GM19023 (cell line): ENCODE data around the gene CSTA.

Experiments
- ATAC-seq: cut with Tn5 transposase; IDR thresholded peaks from one replicate; pipeline ENCODE4 v1.9.1; 2021; ENCODE audit warnings: mild to moderate bottlenecking, moderate library complexity; ENCODE audit not compliant: unreplicated experiment

CSTA gene, protein sequence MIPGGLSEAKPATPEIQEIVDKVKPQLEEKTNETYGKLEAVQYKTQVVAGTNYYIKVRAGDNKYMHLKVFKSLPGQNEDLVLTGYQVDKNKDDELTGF

DNA sequence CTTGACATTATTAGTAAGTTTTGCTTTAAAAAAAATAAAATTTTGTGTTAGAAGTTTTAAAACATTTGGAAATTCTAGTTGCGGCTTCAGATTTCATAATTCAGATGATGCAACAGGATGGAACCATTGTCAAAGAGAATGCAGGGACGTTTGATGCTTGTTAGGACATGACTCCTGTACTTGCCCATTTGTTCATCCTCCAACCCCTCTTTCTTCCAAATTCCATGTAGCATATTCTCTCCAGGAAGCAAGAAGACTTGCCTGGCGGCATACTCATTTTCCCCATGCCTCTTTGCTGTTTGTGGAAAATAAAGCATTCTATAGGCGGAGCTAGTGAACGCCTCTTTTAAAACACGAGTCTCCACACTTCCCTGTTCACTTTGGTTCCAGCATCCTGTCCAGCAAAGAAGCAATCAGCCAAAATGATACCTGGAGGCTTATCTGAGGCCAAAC is at the start of gene CSTA:
Gene CSTA, plus strand, starts transcription at position 378 of the 453 bp plus-strand sequence. Its CDS starts 45 bp downstream, at position 423.
- ATAC-seq = no peak

DNA sequence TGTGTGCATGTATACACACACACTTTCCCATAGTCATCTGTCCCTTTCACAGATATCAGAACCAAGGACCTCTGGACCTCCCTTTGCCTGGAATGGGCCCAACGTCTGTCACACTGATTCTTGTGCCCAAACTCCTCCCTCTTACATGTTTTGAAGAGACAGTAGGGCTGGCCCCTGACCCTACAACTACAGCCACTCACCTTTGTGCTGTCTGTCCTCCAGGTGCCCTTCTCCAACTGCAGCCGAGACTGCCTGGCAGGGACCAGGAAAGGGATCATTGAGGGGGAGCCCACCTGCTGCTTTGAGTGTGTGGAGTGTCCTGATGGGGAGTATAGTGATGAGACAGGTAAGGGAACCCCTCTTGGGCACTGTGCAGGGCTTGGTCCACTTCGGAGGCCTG is 43.2 kb upstream of the CSTA start:
- no peak for ATAC-seq

DNA sequence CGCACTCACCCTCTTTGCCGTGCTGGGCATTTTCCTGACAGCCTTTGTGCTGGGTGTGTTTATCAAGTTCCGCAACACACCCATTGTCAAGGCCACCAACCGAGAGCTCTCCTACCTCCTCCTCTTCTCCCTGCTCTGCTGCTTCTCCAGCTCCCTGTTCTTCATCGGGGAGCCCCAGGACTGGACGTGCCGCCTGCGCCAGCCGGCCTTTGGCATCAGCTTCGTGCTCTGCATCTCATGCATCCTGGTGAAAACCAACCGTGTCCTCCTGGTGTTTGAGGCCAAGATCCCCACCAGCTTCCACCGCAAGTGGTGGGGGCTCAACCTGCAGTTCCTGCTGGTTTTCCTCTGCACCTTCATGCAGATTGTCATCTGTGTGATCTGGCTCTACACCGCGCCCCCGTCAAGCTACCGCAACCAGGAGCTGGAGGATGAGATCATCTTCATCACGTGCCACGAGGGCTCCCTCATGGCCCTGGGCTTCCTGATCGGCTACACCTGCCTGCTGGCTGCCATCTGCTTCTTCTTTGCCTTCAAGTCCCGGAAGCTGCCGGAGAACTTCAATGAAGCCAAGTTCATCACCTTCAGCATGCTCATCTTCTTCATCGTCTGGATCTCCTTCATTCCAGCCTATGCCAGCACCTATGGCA is 41.1 kb upstream of the CSTA start:
- no peak for ATAC-seq

DNA sequence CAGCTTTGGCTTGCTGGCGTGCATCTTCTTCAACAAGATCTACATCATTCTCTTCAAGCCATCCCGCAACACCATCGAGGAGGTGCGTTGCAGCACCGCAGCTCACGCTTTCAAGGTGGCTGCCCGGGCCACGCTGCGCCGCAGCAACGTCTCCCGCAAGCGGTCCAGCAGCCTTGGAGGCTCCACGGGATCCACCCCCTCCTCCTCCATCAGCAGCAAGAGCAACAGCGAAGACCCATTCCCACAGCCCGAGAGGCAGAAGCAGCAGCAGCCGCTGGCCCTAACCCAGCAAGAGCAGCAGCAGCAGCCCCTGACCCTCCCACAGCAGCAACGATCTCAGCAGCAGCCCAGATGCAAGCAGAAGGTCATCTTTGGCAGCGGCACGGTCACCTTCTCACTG is 40.6 kb upstream of the CSTA start:
- ATAC-seq = no peak

DNA sequence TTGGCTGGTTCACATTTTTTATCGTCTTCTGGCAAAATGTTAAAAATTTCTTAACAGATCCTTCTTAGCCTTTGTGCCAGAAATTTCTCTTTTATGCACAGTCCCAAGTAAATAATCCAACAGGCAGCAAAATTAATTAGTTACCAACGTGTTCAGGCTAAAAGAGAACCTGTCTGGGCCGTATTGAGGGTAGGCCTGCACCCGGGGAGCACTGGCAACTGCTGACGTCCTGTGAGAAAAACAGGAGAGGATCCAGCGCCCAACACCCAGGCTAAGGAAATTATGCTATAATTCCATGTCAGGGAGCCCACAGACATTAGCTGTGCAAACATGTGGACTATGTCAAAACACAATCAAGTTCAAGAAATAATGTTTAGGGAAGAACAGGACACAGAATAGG is 30.7 kb upstream of the CSTA start:
- ATAC-seq = no peak

DNA sequence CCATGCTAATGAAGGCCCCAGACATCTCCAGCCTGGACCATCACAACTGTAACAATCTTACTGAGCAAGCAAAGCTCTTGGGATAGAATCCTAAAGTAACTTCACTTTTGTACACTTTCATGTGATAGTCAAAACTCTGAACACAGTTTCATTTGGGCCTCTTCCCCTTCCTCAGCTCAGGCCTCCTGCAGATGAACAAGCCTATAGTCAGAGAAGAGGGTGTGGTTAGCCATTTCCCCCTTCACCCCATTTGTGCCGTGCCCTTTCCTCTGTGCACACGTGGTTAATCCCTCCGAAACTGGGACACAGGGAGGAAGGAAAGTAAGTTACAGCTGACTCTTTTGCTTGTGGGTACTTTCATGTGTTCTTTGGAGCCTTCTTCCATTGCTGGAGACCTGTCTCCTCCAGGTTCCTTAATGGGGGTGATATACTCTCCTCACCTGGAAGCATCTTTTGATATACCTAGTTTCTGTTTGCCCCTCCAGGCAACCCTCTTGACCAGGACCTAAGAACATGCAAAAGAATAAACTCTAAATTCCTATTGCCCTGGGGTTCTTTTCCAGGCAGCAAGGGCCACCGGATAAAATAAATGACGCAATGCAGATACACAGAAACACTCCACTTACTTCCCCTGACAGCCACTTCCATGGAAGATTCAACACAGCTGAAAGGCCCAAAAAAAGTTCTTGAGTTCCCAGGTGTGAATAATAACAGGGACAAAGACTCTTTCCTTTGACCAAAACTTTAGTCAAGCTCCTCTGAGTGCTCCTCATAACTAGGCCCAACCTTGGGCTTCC is 29.6 kb upstream of the CSTA start:
- ATAC-seq = no peak

DNA sequence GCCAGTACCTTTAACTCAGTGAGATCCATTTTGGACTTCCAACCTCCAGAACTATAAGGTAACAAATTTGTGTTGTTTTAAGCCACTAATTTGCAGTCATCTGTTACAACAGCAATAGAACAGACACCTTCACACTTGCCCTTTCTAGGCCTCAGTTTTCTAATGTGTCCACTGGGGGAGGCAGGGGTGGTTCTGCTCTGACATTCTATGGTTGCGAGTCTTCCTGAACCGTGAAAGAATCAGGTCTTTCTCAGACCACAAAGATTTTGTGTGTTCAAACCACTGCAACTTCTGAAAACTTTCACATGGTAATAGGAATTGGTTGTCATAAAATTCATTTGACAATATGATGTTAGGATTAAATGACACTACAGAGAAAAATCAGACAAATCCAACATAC is 26.8 kb upstream of the CSTA start:
- ATAC-seq = no peak

DNA sequence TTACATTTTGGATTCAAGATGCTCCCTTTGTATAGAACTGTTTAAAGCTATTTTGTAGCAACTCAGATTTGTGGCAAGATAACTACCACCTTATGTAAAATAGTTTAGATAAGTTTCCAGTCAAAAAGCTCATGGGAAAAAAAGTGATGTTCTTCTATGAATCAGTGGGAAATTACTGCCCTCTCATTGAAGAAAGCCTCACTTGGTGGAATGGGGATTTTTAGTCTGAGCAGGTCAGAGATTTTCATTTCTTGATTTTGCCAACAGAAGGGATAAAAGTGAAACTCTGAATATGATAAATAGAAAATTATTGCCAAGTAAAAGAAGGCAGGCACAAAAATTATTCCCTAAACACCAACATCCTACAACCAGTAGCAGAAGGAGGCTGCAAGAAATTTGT is 25.8 kb upstream of the CSTA start:
- no peak for ATAC-seq

DNA sequence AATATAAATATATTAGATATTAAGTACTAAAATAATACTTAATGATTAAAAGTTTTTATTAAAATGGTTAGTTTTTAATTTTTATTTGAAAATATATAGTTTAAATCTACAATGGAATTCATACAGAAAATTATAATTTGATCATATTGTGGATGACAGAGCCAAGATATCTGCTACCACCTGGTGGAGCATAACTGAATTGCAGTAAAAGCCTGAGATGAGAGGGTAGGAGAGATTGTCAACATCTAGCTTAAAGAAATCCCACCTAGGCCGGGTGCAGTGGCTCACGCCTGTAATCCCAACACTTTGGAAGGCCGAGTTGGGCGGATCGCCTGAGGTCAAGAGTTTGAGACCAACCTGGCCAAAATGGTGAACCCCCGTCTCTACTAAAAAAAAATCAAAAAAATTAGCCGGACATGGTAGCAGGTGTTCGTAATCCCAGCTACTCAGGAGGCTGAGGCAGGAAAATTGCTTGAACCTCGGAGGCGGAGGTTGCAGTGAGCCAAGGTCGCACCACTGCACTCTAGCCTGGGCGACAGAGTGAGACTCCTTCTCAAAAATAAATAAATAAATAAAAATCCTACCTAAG is 25.1 kb upstream of the CSTA start:
- no peak for ATAC-seq

DNA sequence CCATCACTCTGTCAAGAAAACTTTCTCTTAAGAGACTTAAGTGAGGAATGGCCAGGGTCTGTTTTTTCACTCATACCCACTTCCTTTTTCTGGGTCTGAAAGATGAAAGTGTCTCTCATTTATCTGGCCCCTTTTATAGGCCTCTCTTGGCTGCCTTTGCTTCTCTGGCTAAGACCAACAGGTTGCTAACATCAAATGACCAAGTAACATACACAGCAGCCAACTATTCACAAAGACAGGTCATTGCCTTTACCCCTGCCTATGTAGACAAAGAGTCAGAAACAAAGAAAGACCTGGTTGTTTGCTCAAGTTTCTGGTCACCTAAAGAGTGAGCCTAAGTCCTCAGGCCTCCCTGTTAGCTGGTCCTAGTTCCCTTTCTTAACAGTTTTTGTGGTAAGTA is 24.0 kb upstream of the CSTA start:
- ATAC-seq = no peak

DNA sequence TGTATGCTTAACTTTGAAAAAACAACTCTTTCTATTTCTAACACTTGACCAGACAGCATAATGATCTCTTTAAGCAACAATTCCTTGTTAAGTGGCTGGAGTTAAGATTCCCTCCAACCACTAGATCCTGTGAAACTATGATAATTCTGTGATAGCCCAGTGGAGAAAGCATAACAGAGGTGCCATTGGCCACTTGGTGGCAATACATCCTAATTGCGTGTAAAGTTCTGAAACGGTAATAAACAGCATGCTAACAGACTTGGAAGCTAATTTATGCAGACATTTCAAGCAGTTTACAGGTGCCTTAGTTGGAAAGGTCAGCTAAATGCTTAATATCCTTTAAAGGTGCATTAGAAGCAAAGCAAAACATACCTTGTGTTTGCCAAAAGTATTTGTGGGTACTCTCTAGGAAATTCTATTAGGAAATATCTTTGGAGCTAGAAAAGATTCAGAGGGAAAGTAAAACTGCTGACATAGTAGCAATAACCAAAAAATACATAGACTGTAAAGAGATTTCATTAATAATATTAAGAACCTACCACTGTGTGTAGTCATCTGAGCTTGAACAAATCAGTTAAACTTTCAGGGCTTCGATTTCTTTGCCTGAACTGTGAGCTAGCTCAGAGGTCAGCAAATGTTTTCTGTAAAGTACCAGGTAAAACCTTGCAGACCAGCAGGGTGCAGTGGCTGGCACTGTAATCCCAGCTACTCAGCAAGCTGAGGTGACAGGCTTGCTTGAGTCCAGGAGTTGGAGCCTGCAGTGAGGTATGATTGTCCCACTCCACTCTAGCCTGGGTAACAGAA is 19.0 kb upstream of the CSTA start:
- ATAC-seq = no peak

DNA sequence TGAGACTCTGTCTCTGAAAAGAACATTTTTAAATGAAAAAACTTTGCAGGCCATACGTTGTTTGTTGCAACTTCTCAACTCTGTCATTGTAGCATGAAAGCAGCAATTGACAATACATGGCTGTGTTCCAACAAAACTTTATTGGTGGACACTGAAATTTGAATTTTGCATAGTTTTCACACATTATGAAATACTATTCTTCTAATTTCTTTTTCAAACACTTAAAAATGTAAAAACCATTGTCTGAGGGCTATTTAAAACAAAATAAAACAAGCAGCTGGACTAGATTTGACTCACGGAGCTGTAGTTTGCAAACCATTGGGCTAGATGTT is 18.5 kb upstream of the CSTA start:
- ATAC-seq = no peak

DNA sequence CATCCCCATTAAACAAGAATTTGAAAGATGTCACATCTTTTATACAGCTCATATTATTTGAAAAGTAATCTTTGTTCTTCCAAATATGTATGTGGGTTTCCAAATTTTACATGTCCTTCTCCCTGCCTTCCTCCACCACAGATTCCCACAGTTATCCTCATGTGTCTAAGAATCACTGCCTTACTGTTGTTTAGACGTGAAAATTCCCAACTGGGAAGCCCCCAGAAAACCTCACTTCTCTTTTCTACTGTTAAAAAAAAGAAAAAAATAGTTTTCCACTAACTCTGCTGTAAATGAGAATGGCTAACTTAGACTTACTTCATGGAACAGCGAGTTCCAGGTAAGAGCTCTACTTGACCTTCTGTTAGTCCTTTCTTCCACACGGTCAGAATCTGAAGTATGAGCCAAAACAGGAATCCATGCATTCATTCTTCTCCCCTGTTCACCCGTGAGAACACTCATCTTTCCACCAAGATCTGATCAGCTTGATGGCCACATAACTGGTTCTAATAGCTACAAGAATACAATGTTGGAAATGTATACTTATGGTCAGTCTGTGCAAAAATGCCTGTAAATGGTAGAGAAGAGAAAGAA is 17.9 kb upstream of the CSTA start:
- no peak for ATAC-seq

DNA sequence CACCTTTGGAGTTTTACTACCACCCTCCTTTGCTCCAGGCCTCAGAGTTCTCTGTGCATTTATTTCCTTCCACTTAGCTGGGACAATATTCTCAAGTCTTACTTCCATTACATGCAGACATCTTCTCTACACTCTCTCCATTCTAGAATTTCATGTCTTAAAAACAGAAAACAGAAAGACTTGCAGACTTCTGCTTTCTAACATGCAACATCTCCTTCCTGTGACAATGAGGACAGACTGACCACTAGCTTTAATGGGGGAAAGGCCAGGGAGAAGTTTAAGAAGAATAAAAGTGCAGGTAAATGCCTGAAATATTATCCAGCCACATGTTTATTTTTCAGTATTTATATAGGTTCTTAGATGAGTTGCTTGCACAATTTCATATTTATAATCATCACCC is 17.1 kb upstream of the CSTA start:
- no peak for ATAC-seq

DNA sequence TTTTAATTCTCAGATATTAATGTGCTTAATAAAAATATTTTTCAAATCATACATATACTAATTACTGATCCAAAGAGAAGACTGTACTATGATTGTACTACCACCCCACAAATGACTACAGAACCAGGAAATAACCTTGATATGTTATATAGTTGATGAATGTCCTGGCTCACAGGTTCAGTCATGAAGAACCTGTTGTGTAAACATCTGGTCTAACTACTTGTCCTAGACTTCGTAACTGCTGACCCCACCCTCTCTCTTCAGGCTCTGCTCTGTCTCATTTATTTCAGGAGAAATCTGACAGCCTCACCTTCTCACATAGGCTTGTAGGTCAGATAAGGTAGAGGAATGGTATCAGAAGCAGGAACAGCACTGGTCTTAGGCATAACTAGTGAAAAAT is 14.7 kb upstream of the CSTA start:
- ATAC-seq = no peak

DNA sequence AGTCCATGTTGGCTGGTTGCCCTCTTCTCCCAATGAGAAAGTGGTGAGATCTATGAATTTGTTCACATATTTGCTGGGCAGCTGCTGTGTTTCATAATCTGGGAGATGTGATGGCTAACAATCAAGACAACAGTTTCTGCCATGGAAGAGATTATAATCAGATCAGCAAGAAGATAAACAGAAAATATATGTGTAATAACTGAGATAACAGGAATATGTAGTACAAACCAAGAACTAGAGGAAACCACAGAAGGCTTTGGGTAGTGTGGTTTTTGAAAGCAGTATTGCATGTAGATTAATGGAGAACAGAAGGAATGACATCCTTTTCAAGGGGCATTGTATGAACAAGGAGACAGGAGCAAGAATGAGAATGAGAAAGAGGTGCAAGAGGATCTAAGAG is 12.2 kb upstream of the CSTA start:
- ATAC-seq = no peak

DNA sequence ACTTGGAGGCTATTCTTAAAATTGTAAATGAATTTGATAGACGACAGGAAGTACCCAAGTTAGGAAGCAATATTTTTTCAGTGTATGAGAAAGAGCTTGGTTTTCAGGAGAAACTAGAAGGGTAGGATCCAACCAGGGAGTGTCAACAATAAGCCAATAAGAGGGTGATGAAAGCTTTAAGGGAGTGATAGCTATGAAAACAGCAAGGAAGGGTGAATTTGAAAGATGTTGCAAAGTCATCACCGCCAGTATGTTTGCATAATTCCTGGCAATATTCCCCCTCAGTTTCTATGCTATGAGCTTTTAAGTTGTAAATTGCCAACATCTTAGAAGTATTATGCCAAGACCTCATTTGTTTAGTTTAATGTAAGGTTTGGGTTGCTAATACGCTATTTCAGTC is 11.8 kb upstream of the CSTA start:
- no peak for ATAC-seq

DNA sequence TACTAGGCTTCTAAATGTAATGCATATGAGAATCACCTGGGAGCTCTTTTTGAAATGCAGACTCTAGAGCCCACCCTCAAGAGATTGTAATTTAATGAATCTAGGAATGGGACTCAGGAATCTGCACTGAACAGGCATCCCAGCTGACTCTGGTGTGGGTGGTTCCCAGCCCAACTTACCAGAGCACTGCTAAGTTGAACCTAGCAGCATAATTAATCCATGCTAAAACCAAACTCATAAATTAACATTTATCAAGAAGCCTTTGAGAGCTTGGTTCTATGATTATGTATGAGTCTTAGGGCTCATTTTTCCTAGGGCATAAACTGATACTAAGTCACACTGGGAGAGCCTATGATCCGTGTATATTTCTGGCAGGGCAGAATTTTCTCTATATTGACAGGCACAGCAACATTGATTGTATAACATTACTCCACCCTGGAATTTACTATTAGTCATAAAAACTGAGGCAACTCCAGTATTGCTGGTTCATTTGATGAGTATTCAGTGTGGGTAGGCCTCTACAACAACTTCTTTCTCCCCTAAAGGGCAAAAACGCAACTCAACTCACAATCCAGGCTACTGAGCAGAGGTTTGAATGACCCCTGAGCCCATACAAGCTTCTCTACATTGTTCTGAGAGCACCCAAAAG is 10.7 kb upstream of the CSTA start:
- no peak for ATAC-seq

DNA sequence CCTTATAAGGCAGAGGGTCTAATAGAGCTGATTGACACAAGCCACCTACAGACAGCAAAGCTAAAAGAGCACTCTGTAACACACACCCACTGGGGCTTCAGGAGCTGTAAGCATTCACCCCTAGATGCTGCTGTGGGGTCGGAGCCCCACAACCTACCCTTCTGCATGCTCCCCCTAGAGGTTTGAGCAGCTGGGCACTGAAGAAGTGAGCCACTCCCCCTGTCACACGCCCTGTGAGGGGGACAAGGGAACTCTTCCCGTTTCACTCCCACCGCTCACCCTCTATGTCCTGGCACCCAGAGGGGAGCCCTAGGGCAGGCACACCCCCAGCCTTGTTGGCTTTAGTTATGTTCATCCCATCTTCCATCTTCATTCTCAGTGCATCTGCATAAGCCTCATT is 9.4 kb upstream of the CSTA start:
- ATAC-seq = no peak

DNA sequence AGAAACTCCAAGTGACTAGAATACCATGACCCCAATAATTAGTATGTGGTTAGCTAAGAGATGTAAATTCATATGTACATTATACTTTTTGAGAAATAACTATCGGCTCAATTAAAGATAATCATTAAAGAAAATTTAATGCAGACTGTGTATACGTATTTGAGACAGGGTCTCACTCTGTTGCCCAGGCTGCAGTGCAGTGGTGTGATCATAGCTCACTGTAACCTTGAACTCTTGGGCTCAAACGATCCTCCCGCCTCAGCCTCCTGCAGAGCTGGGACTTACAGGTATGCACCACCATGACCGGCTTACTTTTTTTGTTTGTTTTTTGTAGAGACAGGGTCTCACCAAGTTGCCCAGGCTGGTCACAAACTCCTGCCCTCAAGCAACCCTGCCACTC is 8.7 kb upstream of the CSTA start:
- ATAC-seq = no peak
